H1 (cell line): ENCODE results near the gene NKD2. TPM values are rescaled to one million over a fixed set of nuclear protein-coding genes. Genes with fewer than 3 reads are reported as not detected.

ENCODE experiments used
- CHD7 ChIP-seq: fragments of 300-600 bp; sonication (generic); IDR thresholded peaks from 2 replicates; pipeline ENCODE4 v1.7.1; 2012; ENCODE audit warnings: low read length, moderate library complexity, mild to moderate bottlenecking, inconsistent platforms; ENCODE audit not compliant: insufficient replicate concordance
- CREB1 ChIP-seq: IDR thresholded peaks from 2 replicates; pipeline ENCODE4 v1.6.1; 2012; ENCODE audit warnings: inconsistent platforms
- CTCF ChIP-seq, 3 experiments: IDR thresholded peaks; 1 replicate in 2 of 3; 2 replicates in 1 of 3; pipeline versions ENCODE4 v1.5.1 to v1.6.1; 2011; ENCODE audit warnings: low read length in 3 of 3, mild to moderate bottlenecking in 3 of 3, inconsistent platforms in 2 of 3, low read depth in 1 of 3, moderate library complexity in 1 of 3; ENCODE audit not compliant: insufficient read depth in 1 of 3; ENCODE audit errors: control extremely low read depth in 1 of 3
- HDAC6 ChIP-seq: IDR thresholded peaks from one replicate; pipeline ENCODE4 v1.7.1; 2012; ENCODE audit warnings: low read depth, mild to moderate bottlenecking, inconsistent platforms, low read length, moderate library complexity
- JUND ChIP-seq: IDR thresholded peaks from 2 replicates; pipeline ENCODE4 v1.6.1; 2011; ENCODE audit warnings: mild to moderate bottlenecking, improper control_type of control experiment, low read length
- RBBP5 ChIP-seq: IDR thresholded peaks from 2 replicates; pipeline ENCODE4 v1.7.1; 2012; ENCODE audit warnings: low read depth, mild to moderate bottlenecking, inconsistent platforms, low read length, moderate library complexity, borderline replicate concordance
- SAP30 ChIP-seq: fragments of 300-600 bp; sonication (generic); IDR thresholded peaks from 2 replicates; pipeline ENCODE4 v1.7.1; 2012; ENCODE audit warnings: low read length, moderate library complexity, mild to moderate bottlenecking, inconsistent platforms; ENCODE audit not compliant: insufficient read depth, insufficient replicate concordance
- polyA plus RNA-seq, 7 experiments: library from polyadenylated mRNA; depleted of rRNA in 3 of 7; stranded (reverse) in 5 of 7; unstranded in 2 of 7; fragments of >200 nt in 5 of 7; fragments of 200-250 nt in 2 of 7; gene quantifications; 1 replicate in 5 of 7; 2 replicates in 1 of 7; 4 replicates in 1 of 7; pipeline versions ENCODE4 v1.2.1 to v1.2.3, GENCODE V29; 2011 to 2013; ENCODE audit warnings: missing spikeins in 2 of 7, mixed read lengths in 2 of 7
- total RNA-seq: library from RNA; stranded (reverse); fragmentation: NEBNext Ultra II Directional; extraction: Animal tissue kit (Norgen Biotek cat#: 25700); gene quantifications from 2 replicates; pipeline ENCODE4 v1.2.1, GENCODE V29; 2021

NKD2 gene
- total and polyA plus RNA-seq, 2 of the 8 experiments (the other 6 are each of a cell fraction or from before 2014, with no cell fraction given): 5.5 to 7.9 TPM

DNA sequence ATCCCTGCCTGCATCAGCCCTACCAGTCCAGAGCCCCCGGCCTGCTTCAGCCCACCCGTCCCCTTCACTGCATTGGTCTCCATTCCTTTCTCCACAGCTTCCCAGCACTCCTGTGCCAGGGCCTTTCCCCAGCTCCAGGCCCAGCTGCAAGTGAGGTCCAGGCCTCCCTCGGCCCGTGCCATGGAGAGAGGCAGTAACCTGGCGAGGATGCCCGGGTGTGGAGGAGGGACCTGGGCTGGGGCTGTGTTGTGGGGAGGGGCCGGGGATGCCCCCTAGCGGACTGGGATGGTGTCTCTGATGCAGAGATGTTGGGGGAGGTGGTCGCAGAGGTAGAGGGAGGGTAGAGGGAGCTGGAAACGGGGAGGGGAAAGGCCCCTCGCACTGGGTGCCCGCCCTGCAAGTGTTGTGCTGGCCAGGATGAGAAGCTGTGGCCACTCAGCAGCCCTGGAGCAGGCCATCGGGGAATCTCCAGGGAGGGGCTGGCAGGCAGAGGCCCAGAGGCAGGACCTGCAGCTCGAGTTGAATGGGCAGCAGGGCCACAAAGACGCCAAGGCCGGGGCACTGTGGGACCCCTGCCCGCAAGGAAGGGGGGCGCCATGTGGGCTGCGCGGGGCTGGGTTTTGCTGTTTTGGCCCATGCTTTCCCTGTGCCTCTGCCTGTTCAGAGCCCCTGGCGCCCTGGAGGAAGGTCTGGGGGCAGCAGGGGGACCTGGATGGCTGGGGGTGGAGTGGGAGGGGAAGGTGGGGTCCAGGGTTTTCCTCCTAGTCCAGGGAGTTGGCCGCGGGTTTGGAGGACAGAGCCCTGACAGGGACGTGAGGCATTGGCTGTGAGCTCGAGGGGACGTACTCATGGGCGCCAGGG is 26.0 kb upstream of the NKD2 start (continued):
- TF ChIP-seq CHD7: no peak
- no peak for TF ChIP-seq SAP30
- no peak for TF ChIP-seq RBBP5
- TF ChIP-seq JUND: no peak
- TF ChIP-seq HDAC6: no peak
- peak; percentile 67 for TF ChIP-seq CREB1
- TF ChIP-seq CTCF (IDR thresholded peaks at IDR 0.05; ENCODE audit: control extremely low read depth in 1 of 3, insufficient read depth in 1 of 3, low read depth in 1 of 3, low read length in 3 of 3): peak; percentile 76 to 88 (median 78)
